Mucosa of descending colon (tissue), 3 donors: ENCODE results near the gene ZBTB45. TPM values are rescaled to one million over a fixed set of nuclear protein-coding genes. Genes with fewer than 3 reads are reported as not detected.
A peak's percentile ranks its signal among the peaks of the same experiment; 100 is the strongest.
"Not testable (repeated sequence)": the region's sequence is repeated elsewhere in the genome, so short reads cannot be mapped to it uniquely, and the experiment has no call there.

Experiments used
- ATAC-seq: fragments of 200-7000 bp; cut with Tn5 transposase; one replicate; pipeline ENCODE4 v1.9.1; 2020; ENCODE audit warnings: mild to moderate bottlenecking, moderate library complexity
- DNase-seq, 3 donors: peaks; one replicate each; pipeline ENCODE4 v3.0.0-alpha.2; 2020
- H3K36me3 ChIP-seq: fragments of 200-600 bp; one replicate; pipeline ENCODE4 v1.8.0; 2021; ENCODE audit warnings: low read depth, mild to moderate bottlenecking
- H3K4me1 ChIP-seq: fragments of 200-600 bp; one replicate; pipeline ENCODE4 v1.8.0; 2021; ENCODE audit warnings: low read depth, mild to moderate bottlenecking
- H3K4me3 ChIP-seq: fragments of 200-600 bp; one replicate; pipeline ENCODE4 v1.8.0; 2021; ENCODE audit warnings: mild to moderate bottlenecking
- H3K9me3 ChIP-seq: fragments of 200-600 bp; one replicate; pipeline ENCODE4 v1.8.0; 2021; ENCODE audit warnings: mild to moderate bottlenecking
- CTCF ChIP-seq: fragments of 200-600 bp; IDR thresholded peaks from one replicate; pipeline ENCODE4 v1.8.0; 2022; ENCODE audit warnings: antibody characterized with exemption, mild to moderate bottlenecking
- intact Hi-C, 2 donors: fragments of 100-400 bp; cut with DNase I in 1 of 2; cut with micrococcal nuclease in 1 of 2; formaldehyde crosslinking; loops; one replicate each; pipeline versions ENCODE4 v1.11.0 to v1.11.1; 2022; cut with DNase I, micrococcal nuclease
- total RNA-seq, 3 donors: library from RNA; stranded (reverse); fragmentation: NEBNext Ultra II Directional in 2 of 3; extraction: Animal tissue kit (Norgen Biotek cat#: 25700) in 2 of 3; gene quantifications; one replicate each; pipeline versions ENCODE4 v1.2.1 to v1.2.4, GENCODE V29; 2021 to 2023
- donor health status: DM: no; HTN: no; CAD: no; lungs with moderate emphysema.
- donor health status: DM: no; HTN: no; CAD: no.
- donor health status: DM: no; HTN: yes; CAD: no.

The ZBTB45 gene
- total RNA-seq, 3 donors from 2014 or later: 12.1 to 16.7 (median 13.4) TPM

- DNase-seq (peak in 2 of 3 donors; percentile 48 to 70), ATAC-seq (peak; percentile 46)
- H3K36me3 ChIP-seq: peaks cover 22% of the 10 kb centered on the region
- TF ChIP-seq CTCF: no peak
- peaks cover 21% of the 10 kb centered on the region for H3K4me1 ChIP-seq
- H3K9me3 ChIP-seq: no peaks in the 10 kb centered on the region
- intact Hi-C loops: no loop called here
- peak overlapping the region; percentile 85 for H3K4me3 ChIP-seq
Measured at GRCh38 chr19:58544591-58545285, 25.1 kb upstream of the ZBTB45 start.

GRCh38 chr19:58543826-58544590 is 24.4 kb upstream of the ZBTB45 start, which contains the start of gene TRIM28:
Gene TRIM28, plus strand, starts transcription at chr19:58544064. Its CDS starts 694 bp downstream, at chr19:58544758.
- peaks cover 21% of the 10 kb centered on the region for H3K4me1 ChIP-seq
- peak; percentile 94 for ATAC-seq
- H3K9me3 ChIP-seq: no peaks in the 10 kb centered on the region
- peak within 1 kb of the TSS; percentile 85 for H3K4me3 ChIP-seq
- intact Hi-C loops: no loop called here
- TF ChIP-seq CTCF: no peak
- DNase-seq: peak; percentile 99
- H3K36me3 ChIP-seq: peaks cover 15% of the 10 kb centered on the region

DNA sequence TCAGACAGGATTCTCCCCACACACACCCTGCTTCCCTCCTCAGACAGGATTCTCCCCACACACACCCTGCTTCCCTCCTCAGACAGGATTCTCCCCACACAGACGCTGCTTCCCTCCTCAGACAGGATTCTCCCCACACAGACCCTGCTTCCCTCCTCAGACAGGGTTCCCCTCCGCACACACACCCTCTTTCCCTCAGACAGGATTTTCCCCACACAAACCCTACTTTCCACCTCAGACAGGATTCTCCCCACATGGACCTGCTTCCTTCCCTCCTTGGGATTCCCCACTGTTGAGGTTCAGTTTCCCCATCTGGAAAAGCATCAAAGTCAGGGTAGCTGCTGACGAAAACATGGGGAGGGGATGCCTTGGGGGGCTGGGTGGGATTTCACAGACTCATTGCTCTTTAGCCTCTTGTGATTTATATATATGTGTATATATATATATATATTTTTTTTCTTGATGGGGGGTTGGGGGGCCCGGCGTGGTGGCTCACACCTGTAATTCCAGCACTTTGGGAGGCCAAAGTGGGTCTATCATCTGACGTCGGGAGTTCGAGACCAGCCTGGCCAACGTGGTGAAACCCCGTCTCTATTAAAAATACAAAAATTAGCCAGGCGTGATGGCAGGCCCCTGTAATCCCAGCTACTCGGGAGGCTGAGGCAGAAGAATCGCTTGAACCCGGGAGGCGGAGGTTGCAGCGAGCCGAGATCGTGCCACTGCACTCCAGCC is 23.2 kb upstream of the ZBTB45 start:
- ATAC-seq, intact Hi-C loops, H3K36me3 ChIP-seq, H3K4me3 ChIP-seq, H3K9me3 ChIP-seq: not testable (repeated sequence)
- peaks cover 27% of the 10 kb centered on the region for H3K4me1 ChIP-seq
- peak in 1 of 3 donors; percentile 37 for DNase-seq

DNA sequence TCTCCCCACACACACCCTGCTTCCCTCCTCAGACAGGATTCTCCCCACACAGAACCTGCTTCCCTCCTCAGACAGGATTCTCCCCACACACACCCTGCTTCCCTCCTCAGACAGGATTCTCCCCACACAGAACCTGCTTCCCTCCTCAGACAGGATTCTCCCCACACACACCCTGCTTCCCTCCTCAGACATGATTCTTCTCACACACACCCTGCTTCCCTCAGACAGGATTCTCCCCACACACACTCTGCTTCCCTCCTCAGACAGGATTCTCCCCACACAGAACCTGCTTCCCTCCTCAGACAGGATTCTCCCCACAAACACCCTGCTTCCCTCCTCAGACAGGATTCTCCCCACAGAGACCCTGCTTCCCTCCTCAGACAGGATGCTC is 19.6 kb upstream of the ZBTB45 start:
- peaks cover 13% of the 10 kb centered on the region for H3K4me1 ChIP-seq
- ATAC-seq, intact Hi-C loops, H3K4me3 ChIP-seq, DNase-seq, H3K9me3 ChIP-seq, H3K36me3 ChIP-seq: not testable (repeated sequence)

DNA sequence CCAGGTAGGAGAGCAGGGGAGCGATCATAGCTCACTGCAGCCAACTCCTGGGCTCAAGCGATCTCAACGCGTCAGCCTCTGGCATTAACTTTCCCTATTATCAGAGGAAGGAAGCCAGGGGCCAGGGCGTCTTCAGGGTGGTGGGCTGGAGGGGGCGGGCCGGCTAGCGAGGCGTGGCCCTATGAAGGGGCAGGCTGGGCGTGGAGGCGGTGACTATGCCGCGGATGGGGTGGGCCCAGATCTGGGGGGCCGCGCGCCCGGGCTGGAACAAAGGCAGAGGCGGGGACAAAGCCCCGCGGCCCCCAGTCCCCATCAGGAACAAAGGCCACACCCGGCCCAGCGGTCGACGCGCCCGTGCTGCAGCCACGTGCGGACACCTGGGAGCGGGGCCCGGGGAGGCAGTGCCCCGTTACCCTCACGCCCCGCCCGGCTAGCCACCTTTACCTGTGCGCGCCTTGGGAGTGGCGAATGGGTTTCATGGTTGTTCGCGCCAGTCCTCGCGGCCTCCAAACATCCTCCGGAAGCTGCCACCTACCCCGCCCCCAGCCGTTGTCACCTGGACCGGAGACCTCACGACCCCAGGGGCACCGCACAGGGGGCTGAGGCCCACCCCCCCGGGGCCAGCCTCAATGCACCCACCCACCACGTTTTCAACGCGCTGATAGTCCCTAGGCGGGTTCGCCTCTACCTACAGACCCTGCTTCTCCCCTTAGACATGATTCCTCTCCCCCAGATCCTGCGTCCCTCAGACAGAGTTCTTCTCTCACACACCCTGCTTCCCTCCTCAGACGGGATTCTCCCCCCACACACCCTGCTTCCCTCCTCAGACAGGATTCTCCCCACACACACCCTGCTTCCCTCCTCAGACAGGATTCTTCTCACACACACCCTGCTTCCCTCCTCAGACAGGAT is 18.9 kb upstream of the ZBTB45 start:
- Histone ChIP-seq H3K4me1 (peaks cover 12% of the 10 kb centered on the region), H3K9me3 (no peaks in the 10 kb centered on the region), H3K4me3 (no peak overlapping the region), H3K36me3 (no peaks in the 10 kb centered on the region)
- peak; percentile 86 for ATAC-seq
- no peak for TF ChIP-seq CTCF
- peak; percentile 46 to 72 (median 66) for DNase-seq
- intact Hi-C loops: no loop called here
